ENCODE measurements around the gene USP17L27.
"Not testable (repeated sequence)": the region's sequence is repeated elsewhere in the genome, so short reads cannot be mapped to it uniquely, and the experiment has no call there.

Gene USP17L27, protein sequence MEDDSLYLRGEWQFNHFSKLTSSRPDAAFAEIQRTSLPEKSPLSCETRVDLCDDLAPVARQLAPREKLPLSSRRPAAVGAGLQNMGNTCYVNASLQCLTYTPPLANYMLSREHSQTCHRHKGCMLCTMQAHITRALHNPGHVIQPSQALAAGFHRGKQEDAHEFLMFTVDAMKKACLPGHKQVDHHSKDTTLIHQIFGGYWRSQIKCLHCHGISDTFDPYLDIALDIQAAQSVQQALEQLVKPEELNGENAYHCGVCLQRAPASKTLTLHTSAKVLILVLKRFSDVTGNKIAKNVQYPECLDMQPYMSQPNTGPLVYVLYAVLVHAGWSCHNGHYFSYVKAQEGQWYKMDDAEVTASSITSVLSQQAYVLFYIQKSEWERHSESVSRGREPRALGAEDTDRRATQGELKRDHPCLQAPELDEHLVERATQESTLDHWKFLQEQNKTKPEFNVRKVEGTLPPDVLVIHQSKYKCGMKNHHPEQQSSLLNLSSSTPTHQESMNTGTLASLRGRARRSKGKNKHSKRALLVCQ

DNA sequence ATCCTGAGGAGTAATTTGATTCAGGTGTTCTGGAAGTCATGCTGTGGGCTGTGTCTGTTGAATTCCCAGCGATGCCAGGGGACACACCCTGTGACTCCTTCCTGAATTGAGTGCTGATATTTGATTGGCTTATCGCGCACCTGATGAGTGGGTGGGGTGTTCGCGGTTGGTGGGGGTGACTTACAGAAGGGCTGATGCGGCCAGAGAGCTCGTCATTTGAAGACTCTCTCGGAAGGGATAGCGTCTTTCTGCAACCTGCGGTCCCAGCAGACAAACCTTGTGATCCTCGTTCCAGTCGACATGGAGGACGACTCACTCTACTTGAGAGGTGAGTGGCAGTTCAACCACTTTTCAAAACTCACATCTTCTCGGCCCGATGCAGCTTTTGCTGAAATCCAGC is at the start of gene USP17L27:
TSS of gene USP17L27 (plus strand) at position 301 of the 400 bp plus-strand sequence. CDS start at position 301, 0 bp downstream.
- not testable (repeated sequence) for DNase-seq

DNA sequence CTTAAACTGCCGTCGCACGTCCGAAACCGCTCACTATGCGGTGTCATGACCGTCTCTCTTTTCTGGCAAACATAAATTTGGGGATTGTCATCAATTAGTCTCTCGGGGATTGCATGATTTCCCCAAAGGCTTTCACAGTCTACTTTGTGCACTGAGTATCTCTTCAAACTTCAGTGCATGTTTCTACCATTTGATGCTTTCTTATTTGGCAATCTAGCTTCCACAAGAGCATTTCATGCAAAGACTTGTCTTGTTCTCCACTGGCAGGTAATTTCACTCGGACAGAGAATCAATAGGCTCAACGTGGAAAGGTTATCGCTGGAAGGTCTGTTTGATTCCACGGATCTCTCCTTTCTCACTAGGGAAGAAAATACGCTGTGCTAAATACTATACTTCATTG is 19.8 kb upstream of the USP17L27 start:
- not testable (repeated sequence) for DNase-seq

DNA sequence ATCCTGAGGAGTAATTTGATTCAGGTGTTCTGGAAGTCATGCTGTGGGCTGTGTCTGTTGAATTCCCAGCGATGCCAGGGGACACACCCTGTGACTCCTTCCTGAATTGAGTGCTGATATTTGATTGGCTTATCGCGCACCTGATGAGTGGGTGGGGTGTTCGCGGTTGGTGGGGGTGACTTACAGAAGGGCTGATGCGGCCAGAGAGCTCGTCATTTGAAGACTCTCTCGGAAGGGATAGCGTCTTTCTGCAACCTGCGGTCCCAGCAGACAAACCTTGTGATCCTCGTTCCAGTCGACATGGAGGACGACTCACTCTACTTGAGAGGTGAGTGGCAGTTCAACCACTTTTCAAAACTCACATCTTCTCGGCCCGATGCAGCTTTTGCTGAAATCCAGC is 19.1 kb upstream of the USP17L27 start, which contains the start of gene USP17L24:
TSS of gene USP17L24 (plus strand) at position 301 of the 400 bp plus-strand sequence. CDS start at position 301, 0 bp downstream.
- not testable (repeated sequence) for DNase-seq

DNA sequence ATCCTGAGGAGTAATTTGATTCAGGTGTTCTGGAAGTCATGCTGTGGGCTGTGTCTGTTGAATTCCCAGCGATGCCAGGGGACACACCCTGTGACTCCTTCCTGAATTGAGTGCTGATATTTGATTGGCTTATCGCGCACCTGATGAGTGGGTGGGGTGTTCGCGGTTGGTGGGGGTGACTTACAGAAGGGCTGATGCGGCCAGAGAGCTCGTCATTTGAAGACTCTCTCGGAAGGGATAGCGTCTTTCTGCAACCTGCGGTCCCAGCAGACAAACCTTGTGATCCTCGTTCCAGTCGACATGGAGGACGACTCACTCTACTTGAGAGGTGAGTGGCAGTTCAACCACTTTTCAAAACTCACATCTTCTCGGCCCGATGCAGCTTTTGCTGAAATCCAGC is 14.3 kb upstream of the USP17L27 start, which contains the start of gene USP17L25:
TSS of gene USP17L25 (plus strand) at position 301 of the 400 bp plus-strand sequence. CDS start at position 301, 0 bp downstream.
- not testable (repeated sequence) for DNase-seq

DNA sequence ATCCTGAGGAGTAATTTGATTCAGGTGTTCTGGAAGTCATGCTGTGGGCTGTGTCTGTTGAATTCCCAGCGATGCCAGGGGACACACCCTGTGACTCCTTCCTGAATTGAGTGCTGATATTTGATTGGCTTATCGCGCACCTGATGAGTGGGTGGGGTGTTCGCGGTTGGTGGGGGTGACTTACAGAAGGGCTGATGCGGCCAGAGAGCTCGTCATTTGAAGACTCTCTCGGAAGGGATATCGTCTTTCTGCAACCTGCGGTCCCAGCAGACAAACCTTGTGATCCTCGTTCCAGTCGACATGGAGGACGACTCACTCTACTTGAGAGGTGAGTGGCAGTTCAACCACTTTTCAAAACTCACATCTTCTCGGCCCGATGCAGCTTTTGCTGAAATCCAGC is 9.6 kb upstream of the USP17L27 start, which contains the start of gene USP17L26:
TSS of gene USP17L26 (plus strand) at position 301 of the 400 bp plus-strand sequence. CDS start at position 301, 0 bp downstream.
- not testable (repeated sequence) for DNase-seq

DNA sequence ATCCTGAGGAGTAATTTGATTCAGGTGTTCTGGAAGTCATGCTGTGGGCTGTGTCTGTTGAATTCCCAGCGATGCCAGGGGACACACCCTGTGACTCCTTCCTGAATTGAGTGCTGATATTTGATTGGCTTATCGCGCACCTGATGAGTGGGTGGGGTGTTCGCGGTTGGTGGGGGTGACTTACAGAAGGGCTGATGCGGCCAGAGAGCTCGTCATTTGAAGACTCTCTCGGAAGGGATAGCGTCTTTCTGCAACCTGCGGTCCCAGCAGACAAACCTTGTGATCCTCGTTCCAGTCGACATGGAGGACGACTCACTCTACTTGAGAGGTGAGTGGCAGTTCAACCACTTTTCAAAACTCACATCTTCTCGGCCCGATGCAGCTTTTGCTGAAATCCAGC is 4.8 kb upstream of the USP17L27 start, which contains the start of gene USP17L5:
TSS of gene USP17L5 (plus strand) at position 301 of the 400 bp plus-strand sequence. CDS start at position 301, 0 bp downstream.
- not testable (repeated sequence) for DNase-seq

DNA sequence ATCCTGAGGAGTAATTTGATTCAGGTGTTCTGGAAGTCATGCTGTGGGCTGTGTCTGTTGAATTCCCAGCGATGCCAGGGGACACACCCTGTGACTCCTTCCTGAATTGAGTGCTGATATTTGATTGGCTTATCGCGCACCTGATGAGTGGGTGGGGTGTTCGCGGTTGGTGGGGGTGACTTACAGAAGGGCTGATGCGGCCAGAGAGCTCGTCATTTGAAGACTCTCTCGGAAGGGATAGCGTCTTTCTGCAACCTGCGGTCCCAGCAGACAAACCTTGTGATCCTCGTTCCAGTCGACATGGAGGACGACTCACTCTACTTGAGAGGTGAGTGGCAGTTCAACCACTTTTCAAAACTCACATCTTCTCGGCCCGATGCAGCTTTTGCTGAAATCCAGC is 4.6 kb downstream of the USP17L27 start, which contains the start of gene USP17L28:
TSS of gene USP17L28 (plus strand) at position 301 of the 400 bp plus-strand sequence. CDS start at position 301, 0 bp downstream.
- not testable (repeated sequence) for DNase-seq

DNA sequence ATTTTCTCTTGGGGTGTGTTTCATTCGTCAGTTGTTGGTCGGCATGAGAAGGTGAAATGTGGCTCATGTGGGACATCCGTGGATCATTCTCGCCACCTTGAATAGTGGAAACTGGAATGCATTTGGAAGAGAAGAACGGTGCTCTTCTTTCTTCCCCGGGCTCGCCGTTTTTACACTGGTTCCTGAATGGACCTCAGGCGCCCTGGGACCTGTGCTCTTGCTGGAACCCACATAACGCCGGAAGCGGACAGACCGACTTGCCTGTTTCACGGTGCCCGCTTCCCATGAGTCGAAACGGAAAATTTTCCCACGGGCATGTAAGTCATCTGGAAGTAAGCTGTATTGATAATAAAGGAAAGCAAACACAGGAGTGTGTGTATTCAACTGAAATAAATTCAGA is 6.9 kb downstream of the USP17L27 start:
- DNase-seq: not testable (repeated sequence)

DNA sequence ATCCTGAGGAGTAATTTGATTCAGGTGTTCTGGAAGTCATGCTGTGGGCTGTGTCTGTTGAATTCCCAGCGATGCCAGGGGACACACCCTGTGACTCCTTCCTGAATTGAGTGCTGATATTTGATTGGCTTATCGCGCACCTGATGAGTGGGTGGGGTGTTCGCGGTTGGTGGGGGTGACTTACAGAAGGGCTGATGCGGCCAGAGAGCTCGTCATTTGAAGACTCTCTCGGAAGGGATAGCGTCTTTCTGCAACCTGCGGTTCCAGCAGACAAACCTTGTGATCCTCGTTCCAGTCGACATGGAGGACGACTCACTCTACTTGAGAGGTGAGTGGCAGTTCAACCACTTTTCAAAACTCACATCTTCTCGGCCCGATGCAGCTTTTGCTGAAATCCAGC is 9.4 kb downstream of the USP17L27 start, which contains the start of gene USP17L29:
TSS of gene USP17L29 (plus strand) at position 301 of the 400 bp plus-strand sequence. CDS start at position 301, 0 bp downstream.
- not testable (repeated sequence) for DNase-seq

DNA sequence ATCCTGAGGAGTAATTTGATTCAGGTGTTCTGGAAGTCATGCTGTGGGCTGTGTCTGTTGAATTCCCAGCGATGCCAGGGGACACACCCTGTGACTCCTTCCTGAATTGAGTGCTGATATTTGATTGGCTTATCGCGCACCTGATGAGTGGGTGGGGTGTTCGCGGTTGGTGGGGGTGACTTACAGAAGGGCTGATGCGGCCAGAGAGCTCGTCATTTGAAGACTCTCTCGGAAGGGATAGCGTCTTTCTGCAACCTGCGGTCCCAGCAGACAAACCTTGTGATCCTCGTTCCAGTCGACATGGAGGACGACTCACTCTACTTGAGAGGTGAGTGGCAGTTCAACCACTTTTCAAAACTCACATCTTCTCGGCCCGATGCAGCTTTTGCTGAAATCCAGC is 18.9 kb downstream of the USP17L27 start, which contains the start of gene USP17L30:
TSS of gene USP17L30 (plus strand) at position 301 of the 400 bp plus-strand sequence. CDS start at position 301, 0 bp downstream.
- not testable (repeated sequence) for DNase-seq

DNA sequence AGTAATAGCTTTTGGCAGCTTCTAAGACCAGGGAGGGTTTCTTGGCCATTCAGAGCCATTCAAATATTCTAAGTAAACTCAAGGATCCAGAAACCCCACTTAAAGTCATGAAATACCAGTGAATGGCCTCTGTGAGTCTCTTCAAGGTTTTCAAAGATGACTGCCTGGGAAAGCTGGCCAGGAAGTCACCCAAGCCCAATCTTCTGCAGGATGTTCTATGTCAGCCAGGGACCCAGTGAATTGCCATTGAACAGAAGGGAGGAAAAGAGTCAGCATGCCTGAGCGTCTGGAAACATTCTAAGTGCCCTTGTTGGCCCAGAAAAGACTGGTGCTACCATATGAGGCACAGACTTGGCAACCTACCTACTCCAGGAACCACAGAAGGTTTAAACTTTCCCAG is 35.9 kb downstream of the USP17L27 start:
- DNase-seq: not testable (repeated sequence)

DNA sequence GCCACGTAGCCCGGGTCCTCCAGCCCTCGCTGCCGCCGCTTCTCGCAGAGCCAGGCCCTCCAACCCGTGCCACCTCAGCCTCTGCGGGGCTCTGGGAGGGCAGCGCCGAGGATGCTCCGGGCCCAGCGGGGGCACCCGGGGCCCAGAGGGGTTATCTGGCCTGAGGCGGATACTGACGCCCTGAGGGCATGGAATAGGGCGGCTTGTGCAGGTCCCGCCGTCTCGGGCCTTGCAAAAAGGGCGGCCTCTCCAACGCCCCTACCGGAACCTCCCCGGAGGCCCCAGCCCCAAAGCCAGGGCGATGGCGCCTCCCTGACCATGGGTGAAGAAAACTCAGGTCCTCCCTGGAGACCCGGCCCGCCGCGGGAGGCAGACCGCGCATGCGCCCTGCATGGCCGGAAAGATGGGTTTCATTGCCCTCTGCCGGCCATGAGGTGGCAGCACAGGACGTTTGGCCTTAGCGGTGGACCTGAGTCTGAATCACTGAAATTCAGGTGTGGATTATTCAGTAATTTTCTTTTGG is 37.1 kb downstream of the USP17L27 start:
- peak; percentile 12 for DNase-seq

DNA sequence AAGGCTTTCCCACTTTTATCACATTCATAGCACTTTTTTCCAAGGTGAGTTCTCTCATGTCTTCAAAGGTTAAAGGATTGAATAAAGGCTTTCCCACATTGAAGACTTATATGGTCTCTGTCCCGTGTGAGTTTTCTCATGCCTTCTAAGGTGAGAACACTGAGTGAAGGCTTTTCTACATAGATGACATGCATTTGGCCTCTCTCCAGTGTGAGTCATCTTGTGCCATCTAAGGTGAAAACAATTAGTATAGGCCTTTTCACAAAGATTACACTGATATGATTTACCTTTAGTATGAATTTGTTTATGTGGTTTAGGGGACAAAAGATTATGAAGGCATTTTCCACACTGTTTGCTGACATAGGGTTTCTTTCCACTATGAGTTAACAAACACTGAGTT is 40.2 kb downstream of the USP17L27 start:
- no peak for DNase-seq

DNA sequence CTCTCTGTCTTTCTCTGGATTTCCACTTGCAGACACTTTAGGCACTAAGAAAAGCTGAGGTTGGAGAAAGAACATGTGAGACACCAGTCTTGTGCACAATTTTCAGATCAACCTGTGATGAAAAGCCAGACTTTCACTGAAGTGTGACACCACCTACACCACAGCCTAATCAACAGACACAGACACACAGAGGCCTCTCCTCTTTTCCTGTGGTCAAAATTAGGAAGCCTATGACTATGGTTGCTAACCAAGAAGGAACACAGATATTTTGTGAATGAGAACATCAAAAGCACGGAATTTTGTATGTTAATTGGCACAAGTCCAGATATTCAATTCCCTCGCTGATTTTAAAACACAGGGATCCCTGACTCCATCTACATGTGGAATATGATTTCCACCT is 45.1 kb downstream of the USP17L27 start:
- not testable (repeated sequence) for DNase-seq

Measured in CD4-positive, alpha-beta T cell treated with Interleukin-17A for 4 hours (primary cell).